ENCODE results near the gene FAM131A.

The FAM131A gene

GRCh38 chr3:184358921-184359350 lies 21.5 kb downstream of the FAM131A start:
- no peak for DNase-seq

- DNase-seq, result no peak
Measured at GRCh38 chr3:184359610-184360009, 22.2 kb downstream of the FAM131A start.

GRCh38 chr3:184360070-184360928 lies 22.9 kb downstream of the FAM131A start:
- DNase-seq, result no peak

GRCh38 chr3:184360929-184361531 lies 23.6 kb downstream of the FAM131A start:
- no peak for DNase-seq

GRCh38 chr3:184361532-184361931 lies 24.1 kb downstream of the FAM131A start, which contains the start of the genes CLCN2 and POLR2H:
CLCN2 (minus strand) TSS chr3:184361605; CDS start chr3:184361479, 126 bp downstream.
POLR2H (plus strand) TSS chr3:184361710; CDS start chr3:184363493, 1,783 bp downstream.
- peak; percentile 18 for DNase-seq

- no peak for DNase-seq
Measured at GRCh38 chr3:184361932-184362667, 24.7 kb downstream of the FAM131A start.

GRCh38 chr3:184362668-184363546 lies 25.5 kb downstream of the FAM131A start:
- peak; percentile 97 for DNase-seq

- no peak for DNase-seq
Measured at GRCh38 chr3:184366619-184367289, 29.4 kb downstream of the FAM131A start.

GRCh38 chr3:184368116-184368515 lies 30.7 kb downstream of the FAM131A start:
- no peak for DNase-seq

- DNase-seq, result no peak
Measured at GRCh38 chr3:184368586-184369183, 31.3 kb downstream of the FAM131A start.

GRCh38 chr3:184371570-184372018 lies 34.2 kb downstream of the FAM131A start:
- peak; percentile 92 for DNase-seq

- no peak for DNase-seq
Measured at GRCh38 chr3:184372296-184372821, 35.0 kb downstream of the FAM131A start.

GRCh38 chr3:184372911-184373310 lies 35.5 kb downstream of the FAM131A start:
- DNase-seq, result no peak

- no peak for DNase-seq
Measured at GRCh38 chr3:184373422-184373821, 36.0 kb downstream of the FAM131A start.

GRCh38 chr3:184375747-184376461 lies 38.5 kb downstream of the FAM131A start:
- DNase-seq, result no peak

- DNase-seq, result no peak
Measured at GRCh38 chr3:184377374-184377773, 40.0 kb downstream of the FAM131A start.

- DNase-seq, result no peak
Measured at GRCh38 chr3:184377882-184378445, 40.6 kb downstream of the FAM131A start, which contains the start of gene THPO. THPO (minus strand) TSS chr3:184378207; CDS start chr3:184376259, 1,948 bp downstream.

- no peak for DNase-seq
Measured at GRCh38 chr3:184378651-184379357, 41.4 kb downstream of the FAM131A start.

Data from NCI-H1092 treated with DMSO at 0.1 percent for 48 hours (cell line).